GM23338 (cell line): ENCODE results near the gene ANKFN1. TPM values are rescaled to one million over a fixed set of nuclear protein-coding genes. Genes with fewer than 3 reads are reported as not detected.
A peak's percentile ranks its signal among the peaks of the same experiment; 100 is the strongest.

Experiments
- ATAC-seq: fragments of 200-7000 bp; cut with Tn5 transposase; 3 replicates; pipeline ENCODE4 v1.9.1; 2020
- DNase-seq: peaks from one replicate; pipeline ENCODE4 v3.0.0-alpha.2; 2015; ENCODE audit warnings: low spot score
- H2AFZ ChIP-seq: fragments of 200-600 bp; sonication (generic); 2 replicates; pipeline ENCODE4 v1.8.0; 2016; ENCODE audit warnings: antibody characterized with exemption, mild to moderate bottlenecking, moderate library complexity
- H3F3A ChIP-seq: fragments of 200-600 bp; sonication (generic); replicated peaks from 2 replicates; pipeline ENCODE4 v1.8.0; 2017; ENCODE audit warnings: antibody characterized with exemption, mixed run types, low read depth
- H3K27ac ChIP-seq: fragments of 200-600 bp; sonication (generic); 2 replicates; pipeline ENCODE4 v1.6.1; 2016; ENCODE audit warnings: low read depth
- H3K27me3 ChIP-seq: fragments of 200-600 bp; sonication (generic); 2 replicates; pipeline ENCODE4 v1.8.0; 2016; ENCODE audit warnings: mild to moderate bottlenecking, mixed run types, moderate library complexity; ENCODE audit not compliant: insufficient read depth
- H3K36me3 ChIP-seq: fragments of 200-600 bp; sonication (generic); 2 replicates; pipeline ENCODE4 v1.8.0; 2016; ENCODE audit warnings: mild to moderate bottlenecking; ENCODE audit not compliant: insufficient read depth
- H3K4me1 ChIP-seq: fragments of 200-600 bp; sonication (generic); 2 replicates; pipeline ENCODE4 v1.8.0; 2016; ENCODE audit warnings: mild to moderate bottlenecking, moderate library complexity; ENCODE audit not compliant: insufficient read depth
- H3K4me2 ChIP-seq: fragments of 200-600 bp; sonication (generic); 2 replicates; pipeline ENCODE4 v1.7.1; 2017; ENCODE audit warnings: mixed run types
- H3K4me3 ChIP-seq: fragments of 200-600 bp; sonication (generic); 2 replicates; pipeline ENCODE4 v1.6.1; 2016; ENCODE audit warnings: mixed run types
- H3K79me2 ChIP-seq: fragments of 200-600 bp; sonication (generic); replicated peaks from 2 replicates; pipeline ENCODE4 v1.8.0; 2017; ENCODE audit warnings: mild to moderate bottlenecking; ENCODE audit not compliant: insufficient read depth
- H3K9me2 ChIP-seq: fragments of 200-600 bp; sonication (generic); 2 replicates; pipeline ENCODE4 v1.8.0; 2017; ENCODE audit not compliant: insufficient read depth
- H4K20me1 ChIP-seq: fragments of 200-600 bp; sonication (generic); replicated peaks from 2 replicates; pipeline ENCODE4 v1.8.0; 2017; ENCODE audit warnings: mild to moderate bottlenecking; ENCODE audit not compliant: insufficient read depth
- H3K27ac Mint-ChIP-seq: 2 replicates; pipeline ENCODE4 v1.8.0; 2020; ENCODE audit warnings: inconsistent platforms, mild to moderate bottlenecking, moderate library complexity, mixed read lengths
- H3K27me3 Mint-ChIP-seq: 3 replicates; pipeline ENCODE4 v1.8.0; 2022; ENCODE audit warnings: low read depth, mild to moderate bottlenecking, moderate library complexity, mixed read lengths, inconsistent platforms; ENCODE audit not compliant: insufficient read depth, poor library complexity
- H3K36me3 Mint-ChIP-seq: 3 replicates; pipeline ENCODE4 v1.8.0; 2021; ENCODE audit warnings: low read depth, mild to moderate bottlenecking, inconsistent platforms, moderate library complexity, mixed read lengths
- H3K4me1 Mint-ChIP-seq: 3 replicates; pipeline ENCODE4 v1.8.0; 2020; ENCODE audit warnings: mild to moderate bottlenecking, inconsistent platforms, mixed read lengths
- H3K4me3 Mint-ChIP-seq: 3 replicates; pipeline ENCODE4 v1.8.0; 2021; ENCODE audit warnings: moderate library complexity, mild to moderate bottlenecking, inconsistent platforms, mixed read lengths
- H3K9me3 Mint-ChIP-seq: 3 replicates; pipeline ENCODE4 v1.8.0; 2020; ENCODE audit warnings: moderate library complexity, mild to moderate bottlenecking, inconsistent platforms, mixed read lengths
- CTCF ChIP-seq, 2 experiments: fragments of 200-600 bp in 1 of 2; sonication (generic) in 1 of 2; conservative IDR thresholded peaks; 2 replicates each; pipeline versions ENCODE4 v1.5.1 to v1.6.1; 2016 to 2017; ENCODE audit warnings: antibody characterized with exemption in 2 of 2, low read depth in 2 of 2, mild to moderate bottlenecking in 2 of 2, moderate library complexity in 1 of 2
- ETS1 ChIP-seq: IDR thresholded peaks from 2 replicates; pipeline ENCODE4 v1.6.1; 2016; ENCODE audit warnings: antibody characterized with exemption
- EZH2 ChIP-seq: fragments of 200-600 bp; sonication (generic); IDR thresholded peaks from one replicate; pipeline ENCODE4 v1.8.0; 2017; ENCODE audit warnings: antibody characterized with exemption, mild to moderate bottlenecking, low read depth; ENCODE audit not compliant: unreplicated experiment
- JUNB ChIP-seq: IDR thresholded peaks from one replicate; pipeline ENCODE4 v1.6.1; 2016; ENCODE audit warnings: antibody characterized with exemption; ENCODE audit not compliant: unreplicated experiment
- POLR2AphosphoS5 ChIP-seq: IDR thresholded peaks from 2 replicates; pipeline ENCODE4 v1.6.1; 2016; ENCODE audit warnings: antibody characterized with exemption, low read depth
- REST ChIP-seq: IDR thresholded peaks from one replicate; pipeline ENCODE4 v1.6.1; 2018; ENCODE audit warnings: antibody characterized with exemption; ENCODE audit not compliant: unreplicated experiment
- STAT1 ChIP-seq: IDR thresholded peaks from one replicate; pipeline ENCODE4 v1.6.1; 2016; ENCODE audit warnings: antibody characterized with exemption; ENCODE audit not compliant: unreplicated experiment
- ZNF114 ChIP-seq: fragments of 250-450 bp; sonication (Bioruptor Pico); IDR thresholded peaks from 2 replicates; pipeline ENCODE4 v1.5.0; 2020; ENCODE audit warnings: mild to moderate bottlenecking, moderate library complexity
- ZNF331 ChIP-seq: fragments of 250-450 bp; sonication (Bioruptor Pico); IDR thresholded peaks from 2 replicates; pipeline ENCODE4 v1.5.0; 2020; ENCODE audit warnings: low read depth, mild to moderate bottlenecking, moderate library complexity
- ZNF462 ChIP-seq: fragments of 250-450 bp; sonication (Bioruptor Pico); IDR thresholded peaks from 2 replicates; pipeline ENCODE4 v1.5.0; 2020; ENCODE audit warnings: mild to moderate bottlenecking, moderate library complexity
- polyA plus RNA-seq: library from polyadenylated mRNA; unstranded; fragments of >200 nt; fragmentation: Nextera tagmentation; extraction: Ambion mirVana; gene quantifications from 2 replicates; pipeline ENCODE4 v1.2.1, GENCODE V29; 2016
- total RNA-seq: library from RNA; depleted of rRNA; stranded (reverse); fragments of >200 nt; shearing (Covaris generic); gene quantifications from 2 replicates; pipeline ENCODE4 v1.2.3, GENCODE V29; 2014

Gene ANKFN1
- total and polyA plus RNA-seq, 2 experiments from 2014 or later = not detected

- TF ChIP-seq ZNF462 (CRISPR knock-in tag) (no peak), ZNF331 (no peak), ETS1 (no peak), ZNF114 (no peak), POLR2AphosphoS5 (no peak)
Measured at GRCh38 chr17:56150649-56151048, 2.6 kb upstream of the ANKFN1 start (continued).

GRCh38 chr17:56157845-56158244 is 4.6 kb downstream of the ANKFN1 start:
- DNase-seq = no peak
- Histone ChIP-seq H3F3A (no peaks in the 10 kb centered on the region), H3K27me3 (no peaks in the 10 kb centered on the region), H3K9me2 (peaks cover 3% of the 10 kb centered on the region; the same call in 1 of the 2 replicates), H4K20me1 (no peaks in the 10 kb centered on the region), H3K4me1 (peaks cover 23% of the 10 kb centered on the region), H3K36me3 (no peaks in the 10 kb centered on the region), H3K27ac (no peak overlapping the region), H3K79me2 (no peaks in the 10 kb centered on the region), H3K4me3 (no peak overlapping the region), H2AFZ (peak overlapping the region; percentile 86; the same call in 1 of the 2 replicates), H3K4me2 (no peak overlapping the region)
- H3K4me1 Mint-ChIP-seq = peaks cover 31% of the 10 kb centered on the region
- H3K36me3 Mint-ChIP-seq = no peaks in the 10 kb centered on the region
- ATAC-seq = no peak
- no peak overlapping the region for H3K27ac Mint-ChIP-seq
- H3K9me3 Mint-ChIP-seq = no peaks in the 10 kb centered on the region; the same call in 2 of the 3 replicates
- H3K4me3 Mint-ChIP-seq = no peak overlapping the region
- H3K27me3 Mint-ChIP-seq = peaks cover 4% of the 10 kb centered on the region
- TF ChIP-seq CTCF (conservative IDR thresholded peaks at IDR 0.05; ENCODE audit: low read depth in 2 of 2) (no peak), JUNB (no peak), REST (no peak), ZNF114 (no peak), POLR2AphosphoS5 (no peak), EZH2 (no peak), STAT1 (no peak)
